ENCODE measurements around the gene RGMA.

RGMA gene

DNA sequence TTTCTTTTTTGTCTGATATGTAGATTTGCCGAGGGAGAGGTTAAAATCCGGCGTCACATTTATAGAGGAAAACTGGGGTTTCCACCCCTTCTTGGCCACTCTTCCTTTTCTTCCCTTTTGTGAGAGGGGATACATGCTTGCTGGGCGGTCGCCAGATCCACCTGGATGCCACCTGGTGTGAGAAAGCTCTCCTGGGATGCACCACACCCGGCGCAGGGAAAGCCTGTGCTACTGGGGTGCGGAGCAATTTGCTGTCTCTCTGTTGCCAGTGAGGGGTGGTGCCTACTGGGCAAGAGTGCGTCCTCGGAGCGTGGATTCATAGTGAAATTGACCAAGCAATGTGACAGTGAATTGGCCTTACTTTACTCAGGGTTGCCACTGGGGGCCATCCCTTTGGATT, 2.5 kb upstream of the RGMA start:
- no peak for DNase-seq (ENCODE audit: low read depth in 2 of 2)

DNA sequence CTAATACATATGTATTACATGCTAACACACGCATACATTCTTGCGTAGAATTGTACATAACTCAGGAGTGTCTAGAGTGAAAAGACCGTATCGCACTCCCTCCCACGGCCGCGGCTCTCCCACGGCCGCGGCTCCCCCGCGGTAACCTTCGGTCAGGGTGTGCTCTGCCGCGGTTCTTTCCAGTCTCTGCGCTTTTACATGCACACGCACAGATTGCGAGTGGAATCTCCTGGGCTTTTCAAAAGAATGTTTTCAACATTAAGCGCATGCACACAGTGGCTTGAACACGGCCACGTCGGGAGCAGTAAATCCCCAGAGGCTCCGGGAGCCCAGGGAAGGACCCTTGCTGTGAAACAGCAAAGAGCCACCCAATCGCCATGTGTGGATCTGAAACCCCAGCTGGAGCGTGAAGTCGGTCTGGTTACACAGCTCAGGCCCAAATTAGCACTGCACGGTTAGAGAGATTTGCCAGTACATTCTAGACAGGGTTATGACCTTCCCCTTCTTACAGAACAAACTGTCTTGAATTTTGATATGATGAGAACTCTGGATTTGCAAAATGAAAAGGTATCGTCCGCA, 805 bp upstream of the RGMA start:
- DNase-seq (ENCODE audit: low read depth in 2 of 2): no peak

DNA sequence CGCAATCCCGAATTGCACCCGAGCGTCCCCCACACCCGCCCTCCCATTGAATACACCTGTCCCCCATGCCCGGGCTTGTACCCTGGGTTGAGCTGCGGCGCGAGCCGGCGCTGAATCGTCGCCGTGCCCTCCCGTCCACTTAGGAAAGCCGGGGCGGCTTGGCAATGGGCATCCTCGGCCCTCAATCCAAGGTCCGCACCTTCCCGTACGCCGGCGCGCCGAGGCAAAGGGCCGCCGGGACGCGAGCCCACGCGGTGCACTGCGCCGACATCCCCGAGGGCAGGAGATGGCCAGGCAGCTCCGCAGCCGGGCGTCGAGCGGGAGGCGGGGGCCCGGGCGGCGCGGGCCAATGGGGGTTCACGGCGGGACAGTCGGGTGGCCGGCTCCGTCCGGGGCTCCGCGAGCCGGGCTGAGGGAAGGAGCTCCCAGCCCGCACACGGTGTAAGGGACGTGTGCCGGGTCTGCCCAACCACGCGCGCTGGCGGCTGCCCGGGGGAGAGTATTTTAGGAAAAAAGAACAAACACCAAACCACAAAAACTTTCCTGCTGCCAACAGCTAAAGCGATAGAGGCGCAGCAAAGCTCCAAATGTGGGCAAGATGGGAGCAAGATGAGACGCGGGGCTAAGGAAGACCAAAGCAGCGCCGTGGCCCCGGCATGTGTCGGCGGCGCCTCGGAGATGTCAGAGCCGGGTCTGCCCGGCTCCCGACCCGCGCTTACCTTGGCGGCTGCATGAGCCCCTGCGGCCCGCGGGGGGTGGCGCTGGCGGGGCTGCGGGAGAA, 621 bp downstream of the RGMA start:
- DNase-seq (ENCODE audit: low read depth in 2 of 2): no peak

DNA sequence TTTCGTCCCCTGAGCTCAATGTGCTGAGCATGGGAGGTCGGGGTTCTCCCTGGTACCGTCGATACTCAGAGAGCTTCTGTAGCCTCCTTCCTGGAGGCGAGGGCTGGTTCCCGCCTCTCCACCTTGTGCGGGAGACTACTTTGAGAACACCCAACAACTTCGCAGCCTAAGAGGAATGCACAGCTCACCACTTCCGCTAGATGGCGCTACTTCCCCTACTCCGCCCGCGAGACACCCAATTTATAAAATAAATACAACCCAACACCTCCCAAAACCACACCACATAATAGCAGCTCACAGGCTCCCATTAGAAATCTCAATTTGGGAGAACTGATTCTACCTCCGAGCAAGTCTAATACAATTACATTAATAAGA, 1.2 kb downstream of the RGMA start:
- DNase-seq (ENCODE audit: low read depth in 2 of 2): peak; percentile 36 to 39

DNA sequence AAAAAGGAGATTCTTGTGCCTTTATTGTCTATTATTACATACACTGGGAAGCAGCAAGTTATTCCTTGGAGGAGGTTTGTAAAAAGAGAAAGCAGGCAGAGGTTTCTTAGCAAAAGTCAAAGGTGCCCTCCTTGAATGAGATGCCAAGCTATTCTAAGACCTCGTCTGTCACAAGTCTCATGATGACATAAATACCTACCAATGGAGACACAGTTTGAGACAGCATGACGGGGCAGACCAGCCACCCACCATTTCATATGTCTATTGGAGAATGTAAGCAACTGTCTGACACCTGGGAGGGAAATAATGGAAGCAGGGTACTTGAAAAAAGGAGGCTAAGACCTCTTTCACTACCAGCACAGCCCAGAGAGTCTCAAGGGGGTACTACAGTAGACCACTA, 2.2 kb downstream of the RGMA start:
- no peak for DNase-seq (ENCODE audit: low read depth in 2 of 2)

DNA sequence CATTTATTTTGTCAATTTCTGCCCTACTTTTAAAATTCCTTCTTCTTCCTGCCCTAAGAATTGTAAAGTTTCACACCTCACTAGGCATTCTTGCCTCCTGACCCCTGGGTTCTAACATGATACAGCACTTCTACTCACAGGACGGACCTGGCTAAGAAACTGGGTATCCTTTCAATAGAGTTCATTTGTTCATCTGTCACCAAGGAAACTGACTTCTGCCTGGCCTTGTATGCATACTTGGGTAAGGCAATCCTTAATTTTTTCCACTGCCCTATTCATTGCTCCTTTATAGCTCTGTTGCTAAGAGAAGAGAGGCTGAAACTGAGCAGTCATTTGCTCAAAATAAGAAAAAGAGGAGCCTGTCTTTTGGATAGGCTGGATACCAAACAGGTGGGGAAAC, 3.3 kb downstream of the RGMA start:
- DNase-seq (ENCODE audit: low read depth in 2 of 2): no peak

DNA sequence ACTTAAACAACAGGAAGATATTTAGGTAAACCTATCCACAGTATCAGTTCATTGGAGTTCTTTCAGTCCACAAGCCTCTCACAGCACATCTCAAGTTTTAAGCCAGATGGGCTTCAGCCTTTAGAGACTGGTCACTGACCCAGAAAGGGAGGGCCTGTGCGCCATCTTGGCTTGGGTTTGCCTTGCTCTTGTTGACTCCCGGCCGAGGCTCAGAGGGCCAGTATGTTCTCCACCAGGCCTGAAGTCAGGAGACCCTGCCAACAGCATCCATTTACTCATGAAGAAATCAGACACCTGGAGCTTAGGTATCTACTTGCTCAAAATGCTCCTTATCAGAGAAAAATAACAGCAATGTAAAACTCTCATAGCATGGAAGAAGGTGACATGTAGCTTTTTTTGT, 6.2 kb downstream of the RGMA start:
- DNase-seq (ENCODE audit: low read depth in 2 of 2): no peak

DNA sequence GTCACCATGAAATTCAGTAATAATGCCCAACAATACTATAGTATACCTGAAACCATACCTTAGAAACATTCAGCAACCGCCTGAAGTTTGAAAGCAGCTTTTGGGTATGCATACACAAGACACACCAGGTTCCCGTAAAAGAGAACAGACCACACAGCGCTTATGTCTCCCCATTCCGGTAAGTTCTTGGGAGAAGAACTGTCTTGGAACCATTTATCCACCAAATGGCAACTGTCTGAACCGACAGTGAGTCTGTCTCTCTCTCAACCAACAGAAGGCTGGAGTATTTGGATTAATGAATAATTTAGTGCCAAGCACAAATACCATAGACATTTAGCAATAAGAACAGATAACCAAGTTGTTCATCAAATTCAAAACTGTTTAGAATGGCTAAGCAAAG, 7.6 kb downstream of the RGMA start:
- DNase-seq (ENCODE audit: low read depth in 2 of 2): no peak

DNA sequence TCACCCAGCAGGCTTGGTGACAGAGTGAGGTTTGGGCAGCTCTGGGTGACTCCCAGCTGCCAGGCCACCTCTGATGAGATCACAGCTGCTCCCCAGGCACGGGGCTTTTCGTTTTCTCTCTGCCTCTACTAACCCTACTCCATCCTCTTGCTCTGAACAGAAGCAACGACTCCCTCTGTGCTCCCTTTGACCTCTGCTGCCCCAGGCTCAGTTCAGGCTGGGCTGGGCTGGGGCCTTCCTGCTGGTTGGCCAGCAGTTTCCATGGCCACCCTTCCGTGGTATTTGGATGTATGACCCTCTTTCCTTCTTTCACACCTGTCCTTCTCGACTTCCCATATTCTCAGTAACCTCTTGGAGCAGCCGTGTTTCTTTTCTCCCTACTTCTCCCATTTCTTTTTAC, 8.6 kb downstream of the RGMA start:
- DNase-seq (ENCODE audit: low read depth in 2 of 2): no peak

DNA sequence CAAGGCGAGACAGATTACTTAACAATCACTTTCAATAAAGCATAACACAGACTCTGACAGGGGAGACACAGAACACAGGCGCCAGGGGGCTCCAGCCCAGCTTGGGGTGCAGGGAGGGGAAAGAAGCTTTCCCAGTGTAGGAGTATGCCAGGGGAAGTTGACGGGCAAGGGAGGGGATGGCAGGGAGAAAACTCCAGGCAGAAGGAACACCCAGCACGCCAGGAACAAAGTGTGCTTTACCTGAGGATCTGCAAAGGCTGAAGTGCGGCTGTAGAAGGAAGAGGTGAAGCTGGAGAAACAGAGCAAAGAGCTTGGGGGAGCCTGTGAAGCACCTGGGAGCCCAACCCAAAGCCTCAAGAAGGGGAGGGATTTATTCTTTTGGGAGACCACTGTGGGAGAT, 12.1 kb downstream of the RGMA start:
- DNase-seq (ENCODE audit: low read depth in 2 of 2): no peak

DNA sequence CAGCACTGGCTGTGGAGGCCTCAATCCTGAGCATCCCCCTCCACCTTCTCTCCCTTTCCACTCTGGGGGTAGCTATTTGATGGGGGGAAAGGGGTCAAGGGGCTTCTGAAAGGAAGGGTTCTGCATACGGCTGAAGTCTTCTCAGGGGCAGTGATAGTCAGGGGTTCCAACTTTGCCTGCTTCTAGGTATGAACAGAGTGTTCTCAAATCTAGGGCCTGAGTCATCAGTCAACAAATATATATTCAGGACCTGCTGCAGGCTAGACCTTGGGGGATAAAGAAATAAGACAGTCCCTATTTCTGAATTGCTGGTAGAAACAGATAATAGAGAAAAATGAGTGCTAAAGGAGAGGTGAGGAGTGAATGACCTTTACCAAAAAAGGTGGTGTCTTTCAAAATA, 12.8 kb downstream of the RGMA start:
- no peak for DNase-seq (ENCODE audit: low read depth in 2 of 2)

DNA sequence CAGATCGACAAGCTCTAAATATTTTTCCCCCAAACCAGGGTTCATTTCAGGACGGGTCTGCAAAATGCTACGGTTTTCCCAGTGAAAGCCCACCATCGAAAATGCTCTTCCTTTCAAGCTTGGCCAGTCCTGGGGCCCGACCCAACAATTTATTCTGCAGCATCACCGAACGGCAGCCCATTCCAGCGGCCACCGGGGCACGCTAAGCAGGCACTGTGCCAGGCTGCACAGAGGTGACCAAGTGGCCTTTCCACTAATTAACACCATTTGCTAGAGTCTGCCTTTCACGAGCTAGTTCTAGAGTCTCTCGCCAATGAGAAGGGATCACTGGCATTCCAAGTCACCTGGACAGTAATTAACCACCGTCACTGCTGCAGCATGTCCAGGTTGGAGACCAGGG, 14.4 kb downstream of the RGMA start:
- DNase-seq (ENCODE audit: low read depth in 2 of 2): no peak

DNA sequence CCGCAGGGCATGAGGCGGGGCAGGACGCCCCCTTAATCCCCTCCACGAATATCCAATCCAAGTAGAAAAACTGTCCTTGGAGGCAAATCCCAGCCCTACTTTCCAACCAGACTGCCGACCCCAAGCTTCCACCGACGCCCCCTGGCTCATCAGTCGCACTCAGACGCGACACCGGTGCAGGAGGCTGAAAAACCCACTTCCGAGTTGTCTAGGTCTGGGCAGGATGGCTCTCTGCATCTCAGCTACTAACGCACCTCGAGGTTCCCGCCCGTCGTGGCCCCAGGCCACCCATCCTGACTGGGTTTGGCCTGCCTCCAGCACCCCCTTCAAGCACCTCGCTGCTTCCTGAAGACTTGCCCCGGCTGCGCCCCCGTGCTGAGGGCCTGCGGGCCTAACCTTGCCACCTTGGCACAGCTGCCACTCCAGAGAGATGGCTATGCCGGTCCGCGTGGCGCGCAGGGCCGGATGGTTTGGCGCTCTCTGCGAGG, 15.5 kb downstream of the RGMA start:
- no peak for DNase-seq (ENCODE audit: low read depth in 2 of 2)

DNA sequence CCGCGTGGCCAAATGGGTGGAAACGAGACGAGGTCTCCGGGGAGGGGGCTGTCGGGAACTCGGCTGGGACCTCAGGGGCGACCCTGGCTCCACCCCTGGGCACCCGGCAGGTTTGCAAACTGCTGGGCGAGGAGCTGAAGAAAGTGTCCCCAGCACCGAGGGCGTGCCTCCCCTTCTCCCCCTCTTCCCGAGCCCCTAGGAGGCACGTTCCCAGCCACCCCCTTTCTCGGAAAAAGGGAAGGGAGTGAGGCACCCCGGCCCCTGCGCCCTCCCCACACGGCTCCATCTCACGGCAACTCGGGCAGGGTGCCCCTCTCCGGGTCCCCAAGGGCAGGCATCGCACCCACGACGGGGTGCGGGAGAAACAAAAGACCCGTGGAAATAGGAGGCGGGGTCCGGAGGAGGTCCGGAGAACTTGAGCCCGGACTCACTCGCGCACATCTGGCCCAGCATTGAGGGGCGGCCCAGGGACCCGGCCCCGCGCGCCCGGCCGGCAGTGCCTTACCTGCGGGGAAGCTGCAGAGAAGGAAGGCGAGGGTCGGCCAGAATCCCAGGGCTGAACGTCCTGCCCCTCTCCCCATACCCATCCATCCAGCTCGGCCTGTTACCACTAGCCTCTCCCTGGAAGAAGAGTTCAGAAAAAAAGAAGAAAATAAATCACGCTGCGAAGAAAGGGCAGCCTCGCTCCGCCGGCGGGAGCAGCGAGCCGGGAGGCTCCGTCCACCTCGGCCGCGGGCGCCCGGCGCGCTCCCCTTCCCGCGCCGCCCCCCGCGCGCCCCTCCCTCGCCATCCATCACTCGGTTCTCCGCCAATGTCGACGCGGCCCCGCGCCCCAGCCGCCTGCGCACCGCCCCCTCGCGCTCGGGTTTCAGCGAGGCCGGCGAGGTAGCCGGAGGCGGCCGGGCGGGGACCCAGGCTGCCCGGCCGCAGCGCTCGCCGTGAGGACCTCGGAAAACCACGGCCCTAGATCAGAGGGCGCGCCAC, 16.3 kb downstream of the RGMA start:
- peak; percentile 42 to 56 for DNase-seq (ENCODE audit: low read depth in 2 of 2)

DNA sequence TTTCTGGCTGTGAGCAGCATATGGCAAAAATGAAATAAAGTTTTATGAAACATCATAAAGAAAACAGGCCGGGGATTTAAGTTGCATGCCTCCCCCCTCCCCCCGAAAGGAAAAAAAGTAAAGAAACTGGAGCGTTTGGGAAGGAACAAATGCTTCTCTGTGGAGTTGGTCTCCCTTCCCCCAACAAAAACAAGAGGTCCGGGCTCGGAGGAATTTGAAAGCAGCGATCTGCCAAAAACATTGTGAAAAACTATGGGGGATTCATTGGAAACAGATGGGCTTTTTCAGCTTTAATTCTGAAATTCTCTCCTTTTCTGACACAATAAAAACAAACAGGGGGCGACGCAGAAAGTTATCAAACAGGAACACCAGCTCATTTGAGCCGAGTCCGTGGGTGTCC, 17.0 kb downstream of the RGMA start:
- DNase-seq (ENCODE audit: low read depth in 2 of 2): peak; percentile 74 to 77

DNA sequence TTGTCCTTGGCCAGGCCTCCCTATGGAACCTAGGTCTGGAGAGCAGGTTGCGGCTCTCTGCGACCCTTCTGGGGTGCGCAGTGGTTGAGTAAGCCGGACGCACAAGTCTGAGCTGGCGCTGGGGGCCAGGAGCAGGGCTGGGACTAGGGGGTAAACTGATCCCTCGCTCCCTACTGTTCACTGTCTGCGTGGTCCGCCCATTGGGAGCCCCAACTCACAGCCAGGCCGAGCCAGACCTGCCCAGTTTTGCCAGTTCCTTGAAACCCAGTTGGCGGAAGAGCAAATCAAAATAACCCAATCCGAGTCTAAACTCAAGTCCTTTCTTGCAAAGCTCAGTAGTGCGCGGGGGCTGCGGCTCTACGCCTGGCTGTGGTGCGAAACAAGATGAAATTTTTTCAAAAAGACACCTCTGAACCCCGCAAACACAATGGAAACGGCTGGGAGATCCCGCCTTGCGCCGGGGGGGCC, 17.5 kb downstream of the RGMA start:
- no peak for DNase-seq (ENCODE audit: low read depth in 2 of 2)

DNA sequence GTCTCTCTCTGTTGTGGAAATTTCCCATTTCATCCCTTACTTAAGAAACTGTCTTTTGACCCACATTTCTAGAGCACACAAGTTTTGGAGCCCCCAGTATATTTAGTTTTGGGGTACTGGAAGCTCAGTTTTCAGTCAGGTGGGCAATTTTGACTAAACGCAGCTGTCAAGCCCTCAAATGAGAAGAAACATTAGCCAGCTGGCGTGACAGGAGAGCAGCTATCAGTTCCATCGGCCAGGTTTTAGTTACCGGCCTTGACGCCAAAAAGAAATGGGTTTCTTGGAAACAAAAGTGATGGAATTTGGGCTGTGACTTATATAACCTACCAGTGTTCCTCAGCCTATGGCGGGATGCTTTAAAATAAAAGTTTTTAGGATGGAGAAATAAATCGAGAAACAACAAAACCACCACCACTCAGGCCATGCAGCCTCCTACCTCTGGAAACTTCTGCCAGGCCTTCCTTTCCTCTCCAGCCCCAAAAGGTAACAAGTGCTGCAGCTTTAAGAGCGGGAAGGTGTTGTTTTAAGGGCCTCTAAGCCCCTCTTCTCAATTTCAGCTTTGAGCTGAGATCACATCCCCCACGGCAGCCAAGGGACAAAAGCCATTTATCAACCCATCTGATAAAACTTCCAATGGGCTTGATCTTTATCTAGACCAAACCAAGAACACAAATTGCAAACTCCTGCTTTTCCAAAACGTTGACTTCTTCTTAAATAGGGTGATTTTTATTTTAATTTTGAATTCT, 18.3 kb downstream of the RGMA start:
- DNase-seq (ENCODE audit: low read depth in 2 of 2): no peak

DNA sequence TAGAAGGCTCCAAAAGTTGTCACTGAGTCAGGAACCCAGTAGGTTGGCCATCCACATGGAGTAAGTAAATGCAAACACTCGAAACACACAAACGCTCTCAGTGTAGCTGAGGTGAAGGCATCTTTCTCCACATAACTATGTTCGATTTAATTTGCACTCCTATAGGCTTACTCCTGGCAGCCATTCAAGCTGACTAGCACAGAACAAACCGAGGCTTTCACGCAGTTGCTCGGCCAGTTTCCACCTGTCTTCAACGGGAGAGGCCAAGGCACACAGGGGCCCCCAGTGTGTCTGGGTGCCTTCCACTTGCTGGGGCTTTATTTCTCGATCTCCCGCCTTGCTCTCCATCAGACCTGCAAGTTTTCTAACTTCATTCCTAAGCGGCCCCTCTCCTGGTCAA, 18.9 kb downstream of the RGMA start:
- DNase-seq (ENCODE audit: low read depth in 2 of 2): no peak

DNA sequence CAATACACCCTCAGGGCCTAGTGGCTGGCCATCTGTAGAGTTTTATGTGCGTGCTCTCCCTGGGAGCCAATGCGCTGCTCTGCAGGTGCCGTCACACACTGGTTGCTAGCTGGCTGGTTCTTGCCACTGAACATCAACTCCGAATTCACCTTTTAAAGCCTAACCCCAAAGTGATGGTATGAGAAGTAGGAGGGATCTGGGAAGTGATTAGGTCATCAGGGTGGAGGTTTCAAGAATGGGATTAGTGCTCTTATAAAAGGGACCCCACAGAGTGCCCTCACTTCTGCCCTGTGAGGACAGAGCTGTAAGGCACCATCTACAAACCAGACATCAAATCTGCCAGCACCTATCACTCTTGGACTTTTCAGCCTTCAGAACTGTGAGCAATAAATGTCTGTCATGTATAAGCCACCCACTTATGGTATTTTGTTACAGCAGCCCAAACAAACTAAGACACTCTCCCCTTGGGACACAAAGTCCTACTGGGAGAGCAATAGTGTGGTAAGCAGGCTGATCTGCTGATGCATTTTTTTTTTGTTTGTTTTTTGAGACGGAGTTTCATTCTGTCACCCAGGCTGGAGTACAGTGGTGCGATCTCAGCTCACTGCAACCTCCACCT, 20.3 kb downstream of the RGMA start:
- DNase-seq (ENCODE audit: low read depth in 2 of 2): no peak

DNA sequence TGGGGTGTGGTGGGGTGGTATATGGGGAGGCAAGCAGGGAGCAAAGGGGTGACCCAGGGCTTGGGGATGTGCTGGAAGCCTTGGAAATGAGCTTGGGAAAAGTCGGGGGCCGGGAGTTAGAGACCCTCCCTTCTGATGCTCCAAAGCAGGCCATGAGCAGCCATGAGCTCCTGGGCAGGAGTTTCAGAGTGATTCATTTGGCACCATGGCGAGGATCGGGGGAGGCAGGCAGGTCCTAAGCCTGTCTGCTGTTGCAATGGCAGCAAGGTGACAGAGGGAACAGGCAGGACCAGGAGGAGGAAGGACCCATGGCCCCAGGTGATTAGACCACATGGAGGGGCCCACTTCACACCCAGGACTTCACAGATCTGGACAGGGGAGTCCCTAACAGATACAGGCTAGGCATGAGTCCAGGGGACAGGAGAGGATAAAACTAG, 21.3 kb downstream of the RGMA start:
- DNase-seq (ENCODE audit: low read depth in 2 of 2): no peak

All from fibroblast of skin of left quadriceps (primary cell).